Cerebellar cortex (tissue), 1 donor: Measurements from ENCODE around the gene SETBP1.
"Not testable (repeated sequence)": the region's sequence is repeated elsewhere in the genome, so short reads cannot be mapped to it uniquely, and the experiment has no call there.

Experiments used
- DNase-seq: peaks from one replicate; pipeline ENCODE4 v3.0.0-alpha.2; 2015; ENCODE audit warnings: low spot score

Gene SETBP1

DNA sequence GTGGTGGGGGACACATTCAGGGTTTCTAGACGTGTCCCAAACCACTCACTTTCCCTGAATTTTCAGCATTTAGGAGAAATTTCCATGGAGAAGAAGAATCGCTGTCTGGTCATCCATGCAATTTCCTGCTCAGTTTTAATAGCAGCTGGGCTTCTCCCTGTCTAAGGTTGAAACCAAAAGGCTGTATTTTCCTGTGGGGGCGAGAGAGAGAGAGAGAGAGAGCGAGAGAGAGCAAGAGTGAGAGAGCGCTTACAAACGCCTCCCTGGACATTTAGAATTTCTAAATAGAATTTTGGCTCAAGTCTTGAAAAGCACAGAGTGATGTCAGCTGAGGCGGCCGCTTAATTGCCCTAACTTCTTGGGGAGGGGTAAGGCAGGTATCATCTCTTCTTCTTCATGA is 110.8 kb downstream of the SETBP1 start:
- no peak for DNase-seq

DNA sequence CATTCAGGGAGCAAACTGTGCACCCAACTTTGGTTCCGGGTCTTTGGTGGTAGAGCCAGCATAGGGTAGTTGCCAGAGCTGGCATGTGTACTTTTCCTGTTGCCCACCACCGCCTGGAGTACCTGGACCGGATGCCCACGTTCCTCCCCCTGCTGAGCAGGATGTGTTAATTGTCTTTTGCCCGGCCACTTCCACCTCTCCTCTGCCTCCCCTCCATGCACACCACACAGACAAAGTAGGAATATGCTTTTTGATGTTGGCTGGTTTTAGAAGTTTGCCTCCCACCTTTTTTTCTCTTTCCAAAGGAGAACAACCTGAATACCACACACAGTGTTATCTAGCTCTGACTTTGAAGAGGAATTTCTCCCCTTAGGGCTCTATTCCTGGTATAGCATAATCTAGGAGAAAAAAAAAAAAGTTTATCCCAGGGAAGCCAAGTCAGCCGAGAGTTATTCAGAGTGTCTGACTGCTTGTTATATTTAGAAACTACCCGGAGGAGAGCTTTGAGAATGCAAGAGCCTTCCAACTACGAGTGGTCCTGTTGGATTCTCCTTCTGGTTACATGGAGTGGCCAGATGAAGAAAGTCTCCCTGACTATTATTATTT is 111.9 kb downstream of the SETBP1 start:
- DNase-seq, result no peak

DNA sequence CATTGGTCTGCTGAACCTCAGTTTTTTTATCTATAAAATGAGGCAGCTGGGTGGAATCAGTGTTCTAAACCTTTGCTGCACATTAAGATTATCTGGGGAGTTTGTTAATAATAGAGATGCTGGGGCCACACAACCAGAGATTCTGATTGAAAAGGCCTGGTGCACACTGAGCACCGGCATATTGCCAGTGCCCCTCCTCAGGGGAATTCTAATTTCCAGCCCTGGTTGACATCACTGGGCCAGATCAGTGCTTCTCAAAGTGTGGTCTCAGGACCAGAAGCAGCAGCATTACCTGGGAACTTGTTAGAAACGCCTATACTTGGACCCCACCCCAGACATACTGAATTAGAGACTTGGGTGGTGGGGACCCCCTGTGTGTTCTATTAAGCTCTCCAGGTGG is 112.5 kb downstream of the SETBP1 start:
- no peak for DNase-seq

DNA sequence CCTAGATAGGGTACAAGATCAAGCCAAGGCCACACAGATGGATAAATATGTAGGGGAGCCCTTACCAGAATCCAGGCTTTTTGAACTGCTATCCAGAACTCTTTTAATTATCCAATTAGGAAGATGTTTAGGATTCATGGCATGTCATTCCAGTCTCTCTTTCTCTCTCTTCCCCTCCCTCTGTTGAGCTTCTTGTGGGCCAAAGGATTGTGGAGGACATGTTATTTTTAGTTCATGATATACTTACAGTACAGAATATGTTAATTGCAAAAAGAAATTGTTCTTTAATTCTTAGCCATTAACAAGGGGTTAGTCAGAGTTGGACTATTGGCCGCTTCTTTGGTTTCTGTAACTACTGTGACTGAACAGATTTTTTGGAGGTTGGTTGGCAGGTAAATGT is 113.0 kb downstream of the SETBP1 start:
- DNase-seq, result no peak

DNA sequence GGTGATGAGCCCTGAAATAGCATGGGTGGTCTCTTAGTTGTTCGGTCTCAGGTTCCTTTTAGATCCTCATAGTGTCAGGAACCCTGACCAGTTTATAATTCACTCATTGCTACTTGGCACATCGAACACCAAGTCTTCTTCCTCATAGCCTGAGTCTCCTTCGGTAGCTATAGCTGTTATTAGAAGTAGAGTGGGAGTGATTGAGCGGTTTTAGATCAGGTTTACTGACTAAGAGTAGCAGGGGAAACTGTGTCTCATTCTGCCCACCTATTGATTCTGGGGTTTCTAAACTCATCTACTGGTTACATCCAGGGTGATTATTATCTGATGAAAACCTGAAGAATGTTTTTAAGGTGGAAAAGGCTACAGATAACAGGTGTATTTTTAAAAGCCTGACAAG is 114.6 kb downstream of the SETBP1 start:
- DNase-seq, result no peak

DNA sequence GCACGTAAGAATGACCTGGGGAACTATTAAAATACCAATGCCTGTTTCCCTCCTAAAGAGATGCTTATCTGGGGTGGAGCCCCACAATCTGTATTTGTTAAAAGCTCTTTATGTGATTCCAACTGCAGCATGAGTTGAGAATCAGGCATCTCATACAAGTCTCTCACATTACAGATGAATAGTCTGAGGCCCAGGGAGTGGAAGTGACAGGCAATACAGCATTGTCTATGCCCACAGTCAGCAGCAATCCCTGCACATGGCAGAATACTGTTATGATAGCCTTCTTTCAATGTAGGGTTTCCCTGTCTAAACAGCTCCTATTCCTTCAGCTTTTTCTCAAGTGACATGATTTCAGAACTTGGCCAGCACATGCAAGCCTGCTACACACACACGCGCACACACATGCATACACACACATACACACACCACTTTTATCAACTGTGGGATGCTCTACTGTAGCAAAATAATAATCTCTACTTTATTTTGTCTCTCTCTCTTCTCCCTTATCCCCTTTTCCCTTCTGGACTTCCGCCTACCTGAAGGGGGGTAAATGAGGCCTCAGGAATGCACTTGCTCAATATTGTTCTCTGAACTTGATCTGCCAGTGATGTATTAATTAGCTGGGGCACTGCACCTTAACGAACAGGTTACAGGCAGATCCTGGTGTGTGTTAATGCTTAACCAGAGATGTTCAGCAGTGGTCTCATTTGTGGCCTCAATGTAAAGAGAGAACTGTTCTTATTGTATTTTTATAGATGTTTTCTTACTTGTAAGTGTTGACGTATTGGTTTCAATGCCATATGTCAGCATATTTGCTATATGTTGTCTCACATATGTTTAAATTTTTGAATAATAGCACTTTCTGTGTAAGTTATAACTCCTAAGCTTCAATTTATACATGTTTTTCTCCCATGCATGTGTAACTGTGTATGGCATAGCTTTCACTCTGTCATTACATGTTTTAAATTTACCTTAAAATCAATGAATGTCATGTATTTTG is 116.0 kb downstream of the SETBP1 start:
- DNase-seq, result no peak

DNA sequence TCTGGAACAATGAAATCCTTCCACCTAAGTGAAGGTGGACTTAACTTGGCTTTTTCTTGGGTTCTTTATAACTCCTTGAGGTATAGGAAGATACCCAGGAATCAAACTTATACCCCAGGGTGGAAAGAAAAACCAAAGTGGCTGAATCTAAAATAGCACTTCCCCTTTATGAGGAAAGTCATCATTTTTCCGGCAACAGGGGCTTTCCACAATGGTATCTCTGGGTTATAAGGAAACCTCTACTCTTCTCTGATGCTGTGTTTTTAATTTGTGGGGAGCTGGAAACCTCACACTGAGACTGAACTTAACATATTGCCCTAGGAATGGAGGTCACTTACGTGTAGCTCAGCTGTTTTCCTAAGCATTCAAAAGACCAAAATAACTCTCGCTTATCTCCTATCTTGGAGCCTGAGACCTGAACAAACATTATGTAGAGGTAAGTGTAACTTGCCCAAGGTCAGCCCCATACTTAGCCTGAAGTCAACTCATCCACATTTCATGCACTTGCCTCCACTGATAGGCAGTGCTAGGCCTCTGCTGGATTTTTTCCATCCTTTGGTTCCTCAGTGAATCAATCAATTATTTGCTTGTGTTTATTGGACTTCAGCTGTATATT is 117.9 kb downstream of the SETBP1 start:
- DNase-seq, result no peak

DNA sequence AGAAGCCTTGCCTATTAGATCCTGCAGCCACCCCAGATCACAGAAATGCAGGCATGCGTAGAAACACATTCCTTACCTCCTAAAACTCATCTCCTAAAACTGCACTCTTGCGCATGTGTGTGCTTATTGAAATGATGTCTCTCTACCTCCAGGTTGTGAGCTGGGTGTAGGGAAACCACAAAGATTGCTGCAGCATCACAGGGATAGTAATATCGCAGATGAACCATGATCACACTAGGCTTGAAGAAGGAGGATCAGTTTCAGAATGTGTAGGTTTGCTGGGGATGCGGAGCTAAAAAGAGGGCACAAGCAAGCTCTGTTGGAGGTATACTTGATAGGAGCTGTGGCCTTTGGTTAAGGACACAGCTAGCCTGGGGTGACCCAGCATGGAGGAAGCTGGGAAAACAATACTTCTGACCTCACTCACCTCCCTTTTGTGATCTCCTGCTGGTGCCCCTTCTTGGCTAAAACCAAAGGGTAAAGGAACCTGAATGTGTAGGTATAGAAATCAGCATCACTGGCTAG is 118.8 kb downstream of the SETBP1 start:
- no peak for DNase-seq

DNA sequence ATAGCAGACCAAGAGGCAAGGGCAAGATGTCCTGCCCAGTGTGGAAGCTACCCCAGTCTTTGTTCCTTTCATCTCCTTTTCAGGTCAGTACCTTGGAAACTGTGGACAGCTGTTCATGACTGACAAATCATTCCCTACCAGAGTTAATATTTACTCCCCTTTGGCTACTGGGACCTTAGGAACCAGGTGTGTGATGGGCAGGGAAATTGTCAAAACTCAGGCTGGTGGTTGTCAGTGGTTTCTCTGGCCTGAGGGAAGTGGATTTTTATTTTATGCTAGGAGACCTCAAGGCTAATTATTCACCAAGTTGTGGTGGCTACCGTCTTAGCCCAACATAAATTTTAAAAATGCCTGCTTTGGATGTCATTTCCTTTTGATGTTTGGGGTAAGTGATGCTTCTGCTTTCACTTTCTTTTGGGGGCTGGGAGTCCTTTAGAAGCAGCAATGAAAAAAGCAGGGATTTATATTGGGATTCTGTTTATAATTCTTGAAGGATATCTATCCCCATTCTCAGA is 119.3 kb downstream of the SETBP1 start:
- DNase-seq, result no peak

DNA sequence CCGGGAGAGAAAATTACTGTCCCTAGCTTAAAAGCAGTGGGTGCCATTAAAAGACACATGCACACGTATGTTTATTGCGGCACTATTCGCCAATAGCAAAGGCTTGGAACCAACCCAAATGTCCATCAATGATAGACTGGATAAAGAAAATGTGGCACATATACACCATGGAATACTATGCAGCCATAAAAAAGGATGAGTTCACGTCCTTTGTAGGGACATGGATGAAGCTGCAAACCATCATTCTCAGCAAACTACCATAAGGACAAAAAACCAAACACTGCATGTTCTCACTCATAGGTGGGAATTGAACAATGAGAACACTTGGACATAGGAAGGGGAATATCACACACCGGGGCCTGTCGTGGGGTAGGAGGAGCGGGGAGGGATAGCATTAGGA is 120.1 kb downstream of the SETBP1 start:
- not testable (repeated sequence) for DNase-seq

DNA sequence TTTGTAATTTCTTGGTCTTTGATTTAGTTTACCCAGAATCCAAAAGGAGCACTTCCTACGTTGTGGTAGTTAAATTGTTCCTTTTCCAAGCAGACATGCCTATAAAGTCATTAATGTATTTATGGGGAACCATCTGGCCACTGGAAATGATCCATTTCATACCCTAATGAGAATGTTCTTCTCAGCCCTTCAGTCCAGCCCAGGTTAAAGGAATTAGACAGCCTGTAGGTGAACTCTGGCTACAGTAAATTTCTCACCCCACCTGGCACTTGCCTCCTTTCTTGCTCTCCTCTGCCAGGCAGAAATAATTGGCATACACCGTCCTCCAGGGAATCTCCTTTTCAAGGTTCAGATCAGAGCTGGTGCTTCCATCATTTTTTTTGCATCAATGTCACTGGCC is 121.1 kb downstream of the SETBP1 start:
- peak; percentile 81 for DNase-seq

DNA sequence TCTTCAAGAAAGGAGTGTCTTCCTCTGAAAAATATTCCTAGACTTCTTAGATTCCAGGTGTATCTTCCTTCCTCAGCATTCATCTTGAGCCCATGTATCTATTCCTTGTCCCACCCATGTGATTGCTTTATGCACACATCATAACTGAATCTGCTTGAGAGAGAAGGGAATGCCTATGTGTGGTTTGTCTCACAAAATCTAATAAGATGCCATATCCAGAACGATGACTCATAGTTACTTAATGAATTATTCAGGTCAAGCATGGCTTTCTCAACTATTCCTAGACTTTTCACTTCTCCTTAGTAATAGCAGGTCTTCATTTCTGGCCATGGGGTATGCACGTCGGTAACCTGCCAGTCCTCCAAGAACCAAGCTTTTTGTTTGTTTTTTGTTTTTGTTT is 121.8 kb downstream of the SETBP1 start:
- DNase-seq, result no peak

DNA sequence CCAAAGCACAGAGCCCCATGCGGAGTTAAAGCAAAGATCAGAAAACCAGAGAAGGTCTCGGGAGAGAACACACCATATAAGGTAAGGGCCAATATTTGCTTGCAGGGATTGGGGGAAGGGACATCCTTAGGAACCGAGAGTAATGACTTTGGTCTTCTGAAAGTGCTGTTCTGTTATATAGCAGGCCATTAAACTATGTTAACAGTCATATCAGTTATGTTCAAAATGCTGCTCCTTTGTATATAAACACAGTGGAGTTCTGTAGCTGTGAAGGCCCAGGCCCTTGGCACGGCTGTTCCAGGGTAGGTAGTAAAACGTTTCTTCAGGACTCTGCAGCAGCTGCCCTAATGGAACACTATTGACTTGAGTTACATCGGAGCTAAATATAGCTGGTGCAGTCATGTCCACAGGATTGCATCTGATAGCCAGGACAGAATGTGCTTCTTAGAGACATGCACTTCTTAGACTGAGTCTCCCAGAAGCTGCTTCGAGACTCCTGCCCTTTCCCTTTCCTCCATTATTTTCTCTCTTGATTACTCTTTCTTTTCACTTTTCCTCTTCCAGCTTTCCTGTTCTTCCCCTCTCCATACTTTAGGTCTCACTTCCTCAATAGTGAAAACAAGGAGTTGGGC is 122.4 kb downstream of the SETBP1 start:
- no peak for DNase-seq

DNA sequence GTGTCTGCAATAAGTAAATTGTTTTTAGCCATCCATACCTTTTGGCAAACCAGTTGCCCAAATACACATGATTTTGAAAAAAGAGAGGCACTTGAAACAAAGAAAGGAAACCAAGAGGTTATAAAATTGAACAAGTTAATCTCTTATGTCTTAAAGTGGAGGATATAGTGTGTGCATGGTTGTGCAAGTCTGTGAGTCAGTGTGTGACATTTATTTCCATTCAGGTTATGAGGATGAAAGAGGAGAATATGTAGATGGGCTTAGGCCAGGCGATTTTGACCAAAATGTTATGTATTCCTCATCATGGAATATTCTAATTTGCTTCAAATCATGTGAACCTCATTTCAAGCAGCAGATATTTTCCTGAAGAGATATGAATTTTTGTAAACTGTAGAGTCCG is 123.3 kb downstream of the SETBP1 start:
- no peak for DNase-seq

DNA sequence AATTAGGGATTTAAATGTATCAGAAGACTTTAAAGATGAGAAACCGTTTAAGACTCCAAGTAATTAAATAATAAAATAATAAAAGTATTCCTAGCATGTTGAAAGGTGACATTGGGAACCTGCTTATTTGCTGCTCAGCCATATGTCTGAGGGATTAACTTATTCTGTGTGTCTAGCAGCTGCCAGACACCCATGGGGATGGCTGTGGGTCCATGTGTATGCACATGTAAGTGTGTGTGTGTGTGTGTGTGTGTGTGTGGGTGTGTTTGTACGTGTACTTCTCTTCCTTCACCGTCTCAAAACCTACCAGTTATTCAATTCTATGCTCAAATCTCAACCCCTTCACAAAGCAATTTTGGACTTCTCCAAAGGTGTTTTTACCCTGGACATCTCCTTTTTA is 124.5 kb downstream of the SETBP1 start:
- no peak for DNase-seq

DNA sequence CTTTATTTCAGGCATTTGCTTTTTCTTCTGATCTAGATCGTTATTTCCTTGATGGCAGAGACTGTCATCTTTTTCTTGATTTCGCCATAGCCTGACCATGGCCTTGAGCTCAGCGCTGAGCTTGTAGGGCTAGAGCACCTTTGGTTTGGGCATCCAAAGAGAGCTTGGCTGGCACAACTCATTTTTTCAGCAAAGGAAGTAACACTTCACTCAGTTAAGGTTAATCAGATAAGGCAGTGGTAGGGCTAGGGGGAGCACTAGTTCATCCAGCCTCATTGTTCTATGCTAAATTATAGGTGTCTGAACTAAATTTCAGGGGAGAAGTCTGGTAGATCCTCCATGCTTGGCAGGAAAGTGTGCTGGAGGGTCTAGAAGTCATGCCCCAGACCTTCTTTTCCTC is 125.0 kb downstream of the SETBP1 start:
- no peak for DNase-seq

DNA sequence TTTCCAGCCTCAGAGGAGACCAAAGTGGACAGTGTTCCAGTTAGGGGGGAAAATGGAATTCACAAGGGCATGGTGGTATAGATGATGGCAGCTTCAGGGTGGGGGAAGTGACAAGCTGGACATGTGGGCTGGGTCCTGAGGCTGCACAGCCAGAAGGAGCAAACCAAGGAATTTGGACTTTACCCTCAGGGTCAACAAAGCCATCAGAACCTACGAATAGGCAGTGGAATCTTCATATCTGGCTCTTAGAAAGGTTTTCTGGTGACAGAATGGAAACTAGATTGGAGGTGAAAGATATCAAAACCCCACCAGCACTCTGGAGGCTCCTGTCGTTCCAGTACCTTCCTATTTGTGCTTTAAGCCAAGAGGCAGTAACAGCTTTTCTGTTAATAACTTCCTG is 127.1 kb downstream of the SETBP1 start:
- DNase-seq, result no peak

DNA sequence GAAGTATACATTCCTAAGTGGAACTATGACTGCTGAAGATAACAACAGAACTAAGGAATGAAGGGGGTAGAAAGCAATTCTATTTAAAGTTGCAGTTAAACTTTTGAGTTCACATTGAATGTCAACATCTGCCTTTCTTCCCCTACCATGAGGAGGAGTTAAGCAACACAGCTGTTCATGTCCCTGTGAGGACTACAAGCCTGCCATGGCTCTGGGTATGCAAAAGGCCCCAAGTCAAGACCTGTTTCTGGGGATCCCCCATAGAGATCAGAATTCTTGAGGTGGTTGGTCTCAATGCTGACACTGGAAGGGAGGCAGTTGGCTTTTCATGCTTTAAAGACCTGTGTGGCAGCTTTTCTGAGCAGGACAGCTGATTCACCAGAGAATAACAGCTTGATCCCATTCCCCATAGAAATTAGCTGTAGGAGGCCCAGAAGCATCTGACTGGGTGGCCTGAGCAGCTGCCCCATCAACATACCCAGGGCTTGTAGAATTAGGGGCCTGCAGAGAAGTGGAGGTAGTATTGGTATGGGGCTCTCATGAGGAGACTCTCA is 131.0 kb downstream of the SETBP1 start:
- no peak for DNase-seq

DNA sequence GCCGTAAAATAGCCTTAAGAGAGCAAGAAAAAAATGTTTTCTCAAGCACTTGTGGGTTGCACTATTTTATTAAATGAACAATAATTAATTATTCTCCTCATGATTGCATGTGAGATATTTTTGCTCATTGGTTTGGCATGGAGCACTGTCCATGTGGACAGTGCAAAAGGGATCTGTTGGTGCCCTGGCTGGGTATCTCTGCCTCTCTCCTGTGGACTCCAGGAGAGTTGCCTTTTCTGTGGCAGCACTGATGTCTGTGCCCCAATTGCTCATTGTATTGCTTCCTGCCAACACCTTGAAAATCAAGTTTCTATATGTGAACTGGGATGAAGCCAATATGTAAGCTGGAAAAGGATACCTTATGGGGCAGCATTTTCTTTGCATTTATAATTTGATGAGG is 131.7 kb downstream of the SETBP1 start:
- DNase-seq, result peak; percentile 49

DNA sequence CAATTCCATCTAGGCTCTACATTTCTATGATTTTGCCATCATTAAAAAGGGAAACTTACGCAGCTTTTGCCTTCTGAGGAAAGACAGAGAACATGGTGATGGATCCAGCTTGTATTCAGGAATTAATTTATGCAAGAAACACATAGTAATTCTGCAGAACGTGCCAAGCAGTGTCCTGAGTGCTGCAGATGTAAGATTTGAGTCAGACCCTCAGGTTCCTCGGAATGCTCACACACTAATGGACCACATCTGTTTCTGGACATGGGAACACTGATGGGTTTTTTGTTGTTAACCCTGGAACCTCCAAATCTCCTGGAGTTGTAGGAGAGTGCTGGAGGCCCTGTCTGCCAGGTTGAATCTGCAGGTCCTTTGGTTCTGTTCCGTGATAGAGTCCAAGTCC is 132.9 kb downstream of the SETBP1 start:
- no peak for DNase-seq

DNA sequence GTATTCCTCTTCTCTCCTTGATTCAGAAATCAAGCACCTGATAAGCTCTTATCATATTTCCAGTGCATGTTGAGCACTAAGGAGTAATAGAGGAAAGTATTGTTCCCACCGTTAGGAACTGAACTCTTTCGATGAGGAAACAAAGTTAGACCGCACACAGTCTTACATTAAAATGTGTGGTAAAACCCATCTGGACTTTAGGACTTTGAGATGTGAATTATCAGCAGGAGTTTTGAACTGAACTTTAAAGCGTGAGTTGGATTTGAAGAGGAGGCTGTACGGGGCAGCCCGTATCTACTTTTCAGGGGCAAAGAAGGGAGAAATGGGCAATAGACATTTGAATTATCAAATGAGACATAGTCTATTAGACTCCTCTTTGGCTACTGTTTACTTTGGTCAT is 134.4 kb downstream of the SETBP1 start:
- no peak for DNase-seq

DNA sequence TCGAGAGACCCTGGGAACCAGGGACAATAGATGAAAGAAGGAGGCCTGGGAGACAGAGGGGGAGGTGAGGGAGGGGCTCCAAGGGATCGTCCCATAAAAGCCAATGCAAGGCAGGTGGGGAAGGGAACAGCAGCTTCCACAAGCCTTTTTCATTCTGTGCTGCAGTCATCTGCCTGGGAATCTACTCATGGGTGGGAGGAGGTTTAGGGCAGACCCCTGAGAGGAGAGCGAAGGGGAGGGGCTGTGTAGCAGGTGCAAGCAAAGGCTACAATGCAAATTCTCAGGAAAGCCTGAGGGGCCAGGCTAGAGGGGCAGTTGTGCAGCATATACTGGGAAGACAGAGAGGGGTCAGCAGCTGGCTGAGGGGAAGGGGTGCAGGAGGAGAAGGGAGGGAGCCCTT is 135.4 kb downstream of the SETBP1 start:
- no peak for DNase-seq
